ENCODE results near the gene ABCC2.

GRCh38 chr10:99849057-99849456 lies 66.6 kb downstream of the ABCC2 start:
- no peak for TF ChIP-seq ZFX (CRISPR knock-in tag; IDR thresholded peaks at IDR 0.05)
- no peak for TF ChIP-seq CTCF (IDR thresholded peaks at IDR 0.05 in 2 of 3, conservative IDR thresholded peaks at IDR 0.05 in 1 of 3; ENCODE audit: insufficient read depth in 2 of 3, low read depth in 1 of 3, low read length in 3 of 3)
- no peak for TF ChIP-seq SIX5 (IDR thresholded peaks at IDR 0.05; ENCODE audit: borderline replicate concordance in 1 of 2, insufficient read depth in 1 of 2, low read depth in 1 of 2, low read length in 2 of 2)
- no peak for TF ChIP-seq STAT6 (CRISPR knock-in tag; IDR thresholded peaks at IDR 0.05)
- TF ChIP-seq XRCC4 (IDR thresholded peaks at IDR 0.05; ENCODE audit: extremely low read depth, insufficient read depth, insufficient read length): no peak
- TF ChIP-seq TAF15 (IDR thresholded peaks at IDR 0.05; ENCODE audit: low read depth, low read length): no peak
- TF ChIP-seq CBX3 (IDR thresholded peaks at IDR 0.05; ENCODE audit: borderline replicate concordance in 1 of 2, low read length in 2 of 2): no peak
- TF ChIP-seq ZBTB43 (CRISPR knock-in tag; IDR thresholded peaks at IDR 0.05): no peak
- no peak for TF ChIP-seq BCLAF1 (IDR thresholded peaks at IDR 0.05; ENCODE audit: borderline replicate concordance in 1 of 2, control insufficient read depth in 1 of 2, low read depth in 2 of 2, low read length in 1 of 2)
- TF ChIP-seq E2F5 (CRISPR knock-in tag; IDR thresholded peaks at IDR 0.05): no peak
- no peak for TF ChIP-seq POLR2A (conservative IDR thresholded peaks at IDR 0.05)
- no peak for TF ChIP-seq FOXP1 (CRISPR knock-in tag; IDR thresholded peaks at IDR 0.05)
- TF ChIP-seq ZNF408 (CRISPR knock-in tag; IDR thresholded peaks at IDR 0.05; ENCODE audit: low read depth): no peak
- TF ChIP-seq DIDO1 (tag; IDR thresholded peaks at IDR 0.05; ENCODE audit: low read depth): no peak
